Activated T-cell treated with anti-CD3 and anti-CD28 coated beads, Interleukin-2, amount 50 U/mL, for 72 hours (primary cell): ENCODE data around the gene SLC26A6. TPM values are rescaled to one million over a fixed set of nuclear protein-coding genes. Genes with fewer than 3 reads are reported as not detected.
A peak's percentile ranks its signal among the peaks of the same experiment; 100 is the strongest.

Source experiments
- ATAC-seq, 2 donors: fragments of 150-1000 bp; cut with Tn5 transposase; replicated peaks in 1 of 2; 2 replicates each; pipeline ENCODE4 v1.10.0; 2021; ENCODE audit warnings: moderate library complexity in 2 of 2, mild to moderate bottlenecking in 1 of 2
- DNase-seq, 2 donors: peaks; one replicate each; pipeline ENCODE4 v3.0.0; 2021 to 2022; ENCODE audit warnings: mixed read lengths in 1 of 2
- H3K27ac Mint-ChIP-seq: one replicate; pipeline ENCODE4 v1.8.0; 2022; ENCODE audit warnings: mild to moderate bottlenecking, moderate library complexity, mixed read lengths
- H3K27me3 Mint-ChIP-seq: one replicate; pipeline ENCODE4 v1.8.0; 2022; ENCODE audit warnings: low read depth, mixed read lengths
- H3K36me3 Mint-ChIP-seq, 2 donors: one replicate each; pipeline ENCODE4 v1.8.0; 2022; ENCODE audit warnings: mixed read lengths in 2 of 2, mild to moderate bottlenecking in 1 of 2; ENCODE audit not compliant: insufficient read depth in 2 of 2
- H3K4me1 Mint-ChIP-seq: one replicate; pipeline ENCODE4 v1.8.0; 2022; ENCODE audit warnings: low read depth, mixed read lengths
- H3K4me3 Mint-ChIP-seq, 2 donors: one replicate each; pipeline ENCODE4 v1.8.0; 2022; ENCODE audit warnings: mild to moderate bottlenecking in 2 of 2, mixed read lengths in 2 of 2, moderate library complexity in 2 of 2
- H3K9me3 Mint-ChIP-seq, 2 donors: one replicate each; pipeline ENCODE4 v1.8.0; 2022; ENCODE audit warnings: mixed read lengths in 2 of 2
- total RNA-seq, 2 donors: library from RNA; stranded (reverse); gene quantifications; one replicate each; pipeline ENCODE4 v1.2.3, GENCODE V29; 2022

Gene SLC26A6
- total RNA-seq, 2 donors from 2014 or later, result 34.7 to 42.2 TPM

- Mint-ChIP-seq H3K36me3 (peaks cover 0 to 3% of the 10 kb centered on the region in 2 donors), H3K27ac (peak overlapping the region; percentile 86), H3K27me3 (peaks cover 8% of the 10 kb centered on the region), H3K4me1 (peaks cover 14% of the 10 kb centered on the region), H3K9me3 (no peaks in the 10 kb centered on the region), H3K4me3 (peak overlapping the region; percentile 87 to 91)
- ATAC-seq, result peak; percentile 28 to 46
- peak; percentile 68 to 73 for DNase-seq
Observed at GRCh38 chr3:48655606-48656005, 20.3 kb upstream of the SLC26A6 start.

- ATAC-seq (no peak), DNase-seq (no peak)
- H3K27me3 Mint-ChIP-seq, result peaks cover 5% of the 10 kb centered on the region
- no peaks in the 10 kb centered on the region for H3K9me3 Mint-ChIP-seq
- H3K4me1 Mint-ChIP-seq, result peaks cover 14% of the 10 kb centered on the region
- peaks cover 0 to 3% of the 10 kb centered on the region in 2 donors for H3K36me3 Mint-ChIP-seq
- peak overlapping the region; percentile 87 to 91 for H3K4me3 Mint-ChIP-seq
- H3K27ac Mint-ChIP-seq, result peak overlapping the region; percentile 69
Observed at GRCh38 chr3:48655063-48655462, 19.8 kb upstream of the SLC26A6 start.

- no peak overlapping the region for H3K27ac Mint-ChIP-seq
- no peaks in the 10 kb centered on the region for H3K27me3 Mint-ChIP-seq
- peaks cover 0 to 3% of the 10 kb centered on the region in 2 donors for H3K36me3 Mint-ChIP-seq
- no peak for DNase-seq
- no peaks in the 10 kb centered on the region for H3K9me3 Mint-ChIP-seq
- ATAC-seq, result no peak
- peaks cover 14% of the 10 kb centered on the region for H3K4me1 Mint-ChIP-seq
- H3K4me3 Mint-ChIP-seq, result no peak overlapping the region
Observed at GRCh38 chr3:48652923-48653715, 17.9 kb upstream of the SLC26A6 start.

GRCh38 chr3:48651771-48652170, 16.5 kb upstream of the SLC26A6 start:
- H3K9me3 Mint-ChIP-seq, result no peaks in the 10 kb centered on the region
- no peak overlapping the region for H3K27ac Mint-ChIP-seq
- no peak for ATAC-seq
- H3K4me1 Mint-ChIP-seq, result peaks cover 9% of the 10 kb centered on the region
- H3K4me3 Mint-ChIP-seq, result no peak overlapping the region
- H3K36me3 Mint-ChIP-seq, result peaks cover 0 to 3% of the 10 kb centered on the region in 2 donors
- H3K27me3 Mint-ChIP-seq, result no peaks in the 10 kb centered on the region
- DNase-seq, result no peak

GRCh38 chr3:48650723-48651122, 15.5 kb upstream of the SLC26A6 start:
- Mint-ChIP-seq H3K27ac (no peak overlapping the region), H3K27me3 (no peaks in the 10 kb centered on the region), H3K4me3 (peak overlapping the region in 1 of 2 donors; percentile 29), H3K9me3 (no peaks in the 10 kb centered on the region), H3K4me1 (peaks cover 5% of the 10 kb centered on the region), H3K36me3 (peaks cover 0 to 3% of the 10 kb centered on the region in 2 donors)
- DNase-seq (no peak), ATAC-seq (no peak)

GRCh38 chr3:48648188-48648850, 13.1 kb upstream of the SLC26A6 start:
- Mint-ChIP-seq H3K27me3 (no peaks in the 10 kb centered on the region), H3K4me1 (no peaks in the 10 kb centered on the region), H3K36me3 (peaks cover 0 to 1% of the 10 kb centered on the region in 2 donors), H3K9me3 (no peaks in the 10 kb centered on the region), H3K27ac (no peak overlapping the region), H3K4me3 (no peak overlapping the region)
- DNase-seq, result no peak
- ATAC-seq, result no peak

GRCh38 chr3:48647714-48648113, 12.5 kb upstream of the SLC26A6 start:
- H3K4me1 Mint-ChIP-seq, result no peaks in the 10 kb centered on the region
- no peak for ATAC-seq
- H3K27ac Mint-ChIP-seq, result no peak overlapping the region
- peaks cover 0 to 1% of the 10 kb centered on the region in 2 donors for H3K36me3 Mint-ChIP-seq
- no peaks in the 10 kb centered on the region for H3K27me3 Mint-ChIP-seq
- H3K9me3 Mint-ChIP-seq, result no peaks in the 10 kb centered on the region
- no peak for DNase-seq
- H3K4me3 Mint-ChIP-seq, result no peak overlapping the region

GRCh38 chr3:48644898-48645760, 9.9 kb upstream of the SLC26A6 start:
- Mint-ChIP-seq H3K36me3 (peaks cover 0 to 5% of the 10 kb centered on the region in 2 donors), H3K9me3 (no peaks in the 10 kb centered on the region), H3K4me3 (no peak overlapping the region), H3K4me1 (no peaks in the 10 kb centered on the region), H3K27ac (no peak overlapping the region), H3K27me3 (no peaks in the 10 kb centered on the region)
- DNase-seq (no peak), ATAC-seq (no peak)

GRCh38 chr3:48642605-48643004, 7.3 kb upstream of the SLC26A6 start:
- no peaks in the 10 kb centered on the region for H3K4me1 Mint-ChIP-seq

GRCh38 chr3:48641396-48641795, 6.1 kb upstream of the SLC26A6 start:
- no peak for ATAC-seq
- H3K27me3 Mint-ChIP-seq, result no peaks in the 10 kb centered on the region
- peaks cover 6% of the 10 kb centered on the region for H3K4me1 Mint-ChIP-seq
- H3K4me3 Mint-ChIP-seq, result no peak overlapping the region
- no peaks in the 10 kb centered on the region for H3K9me3 Mint-ChIP-seq
- H3K27ac Mint-ChIP-seq, result no peak overlapping the region
- peaks cover 0 to 5% of the 10 kb centered on the region in 2 donors for H3K36me3 Mint-ChIP-seq
- DNase-seq, result no peak

More at GRCh38 chr3:48642605-48643004, 7.3 kb upstream of the SLC26A6 start:
- no peak for ATAC-seq
- Mint-ChIP-seq H3K27me3 (no peaks in the 10 kb centered on the region), H3K27ac (no peak overlapping the region), H3K36me3 (peaks cover 0 to 5% of the 10 kb centered on the region in 2 donors), H3K4me3 (no peak overlapping the region), H3K9me3 (no peaks in the 10 kb centered on the region)
- DNase-seq, result no peak

GRCh38 chr3:48639944-48640606, 4.8 kb upstream of the SLC26A6 start:
- no peaks in the 10 kb centered on the region for H3K27me3 Mint-ChIP-seq
- H3K9me3 Mint-ChIP-seq, result no peaks in the 10 kb centered on the region
- peaks cover 13% of the 10 kb centered on the region for H3K4me1 Mint-ChIP-seq
- H3K27ac Mint-ChIP-seq, result no peak overlapping the region
- ATAC-seq, result no peak
- no peak overlapping the region for H3K4me3 Mint-ChIP-seq
- DNase-seq, result no peak
- peaks cover 0 to 5% of the 10 kb centered on the region in 2 donors for H3K36me3 Mint-ChIP-seq

GRCh38 chr3:48637305-48637704, 2.0 kb upstream of the SLC26A6 start:
- no peak for ATAC-seq
- H3K36me3 Mint-ChIP-seq, result peaks cover 0 to 5% of the 10 kb centered on the region in 2 donors
- H3K9me3 Mint-ChIP-seq, result no peaks in the 10 kb centered on the region
- H3K4me3 Mint-ChIP-seq, result peak overlapping the region in 1 of 2 donors; percentile 56
- peaks cover 26% of the 10 kb centered on the region for H3K4me1 Mint-ChIP-seq
- DNase-seq, result no peak
- no peaks in the 10 kb centered on the region for H3K27me3 Mint-ChIP-seq
- no peak overlapping the region for H3K27ac Mint-ChIP-seq
